DMS53 treated with DMSO at 0.1 percent for 48 hours (cell line): ENCODE results near the gene KDM6A.
"Not testable (repeated sequence)": the region's sequence is repeated elsewhere in the genome, so short reads cannot be mapped to it uniquely, and the experiment has no call there.

ENCODE experiments used
- DNase-seq: peaks from one replicate; lab custom pipeline; 2025; ENCODE audit not compliant: unreplicated experiment; lab: John Stamatoyannopoulos, UW

The KDM6A gene

DNA sequence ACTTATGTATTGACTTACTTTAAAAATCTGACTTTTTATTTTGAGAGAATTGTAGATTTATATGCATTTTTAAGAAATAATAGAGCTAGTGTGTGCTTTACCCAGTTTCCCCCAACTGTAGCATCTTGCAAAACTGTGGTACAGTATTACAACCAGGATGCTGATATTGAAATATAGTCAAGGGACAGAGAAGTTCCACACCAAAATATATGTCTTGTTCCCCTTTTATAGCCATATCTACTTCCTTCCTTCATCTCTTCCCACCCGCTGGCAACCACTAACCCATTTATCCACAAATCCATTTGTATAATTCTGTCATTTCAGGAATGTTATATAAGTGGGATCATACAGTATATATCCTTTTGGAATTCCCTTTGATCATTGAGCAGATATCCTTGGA is 16.8 kb downstream of the KDM6A start:
- no peak for DNase-seq

DNA sequence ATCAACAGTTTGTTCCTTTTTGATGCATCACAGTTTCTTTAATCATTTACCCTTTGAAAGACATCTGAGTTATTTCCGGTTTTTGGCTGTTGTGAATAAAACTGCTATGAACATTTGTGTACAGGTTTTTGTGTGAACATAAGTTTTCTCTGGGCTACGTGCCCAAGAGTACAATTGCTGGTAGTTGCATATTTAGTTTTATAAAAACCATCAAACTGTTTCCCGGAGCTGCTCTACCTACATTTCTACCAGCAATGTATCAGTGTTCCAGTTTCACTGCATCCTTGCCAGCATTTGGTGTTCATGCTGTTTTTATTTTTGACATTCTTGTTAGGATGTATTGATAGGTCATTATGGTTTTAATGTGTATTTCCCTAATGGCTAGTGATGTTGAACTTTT is 17.3 kb downstream of the KDM6A start:
- DNase-seq: no peak

DNA sequence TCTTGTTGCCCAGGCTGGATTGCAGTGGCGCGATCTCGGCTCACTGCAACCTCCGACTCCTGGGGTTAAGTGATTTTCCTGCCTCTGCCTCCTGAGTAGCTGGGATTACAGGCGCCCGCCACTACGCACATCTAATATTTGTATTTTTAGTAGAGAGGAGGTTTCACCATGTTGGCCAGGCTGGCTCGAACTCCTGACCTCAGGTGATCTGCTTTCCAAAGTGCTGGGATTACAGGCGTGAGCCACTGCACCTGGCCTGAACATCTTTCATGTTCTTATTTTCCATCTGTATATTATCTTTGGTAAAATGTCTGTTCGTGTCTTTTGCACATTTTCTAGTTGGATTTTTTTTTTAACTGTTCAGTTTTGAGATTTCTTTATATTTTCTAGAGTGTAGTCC is 17.7 kb downstream of the KDM6A start:
- DNase-seq: not testable (repeated sequence)

DNA sequence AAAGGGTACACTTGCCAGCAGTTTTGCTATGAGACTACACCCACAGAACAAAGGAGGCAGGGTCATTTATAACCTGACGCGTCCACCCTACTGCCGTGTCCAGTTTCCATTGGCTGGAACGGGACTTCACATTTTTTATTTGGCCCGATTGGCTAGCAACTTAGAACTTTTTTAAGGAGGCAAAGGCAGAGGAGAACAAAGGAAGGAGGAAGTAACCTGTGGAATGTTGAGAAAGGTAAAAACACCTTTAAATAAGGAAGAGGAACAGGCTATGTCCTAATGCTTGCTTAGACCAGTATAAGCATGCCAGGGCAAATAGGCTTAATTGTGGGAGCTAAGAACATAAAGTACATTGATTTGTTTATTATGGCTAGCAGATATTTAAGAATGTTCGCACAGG is 18.7 kb downstream of the KDM6A start:
- no peak for DNase-seq

DNA sequence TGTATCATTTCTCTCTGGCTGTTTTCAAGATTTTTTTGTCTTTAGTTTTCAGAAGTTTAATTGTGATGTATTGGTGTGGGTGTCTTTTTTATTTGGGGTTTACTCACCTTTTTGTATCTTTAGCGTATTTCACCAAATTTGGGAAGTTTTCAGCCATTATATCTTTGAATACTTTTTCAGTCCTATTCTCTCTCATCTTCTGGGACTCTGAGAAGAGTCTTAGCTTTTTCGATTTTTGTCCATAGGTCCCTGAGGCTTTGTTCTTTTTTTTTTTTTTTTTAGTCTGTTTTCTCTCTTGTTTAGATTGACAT is 23.8 kb downstream of the KDM6A start:
- no peak for DNase-seq

DNA sequence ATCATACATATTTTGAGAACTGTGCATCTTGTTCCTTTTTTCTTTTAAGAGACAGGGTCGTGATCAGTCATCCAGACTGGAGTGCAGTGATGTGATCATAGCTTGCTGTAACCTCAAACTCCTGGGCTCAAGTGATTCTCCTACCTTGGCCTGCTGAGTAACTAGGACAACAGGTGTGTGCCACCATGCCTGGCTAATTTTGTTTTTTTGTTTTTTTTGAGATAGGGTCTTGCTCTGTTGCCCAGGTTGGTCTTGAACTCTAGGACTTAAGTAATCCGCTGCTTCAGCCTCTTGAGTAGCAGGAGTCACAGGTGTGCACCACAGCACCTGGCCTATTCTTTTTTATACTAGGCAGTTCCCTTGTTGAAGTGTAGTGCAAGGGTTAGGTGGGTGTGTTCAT is 24.6 kb downstream of the KDM6A start:
- DNase-seq: no peak

DNA sequence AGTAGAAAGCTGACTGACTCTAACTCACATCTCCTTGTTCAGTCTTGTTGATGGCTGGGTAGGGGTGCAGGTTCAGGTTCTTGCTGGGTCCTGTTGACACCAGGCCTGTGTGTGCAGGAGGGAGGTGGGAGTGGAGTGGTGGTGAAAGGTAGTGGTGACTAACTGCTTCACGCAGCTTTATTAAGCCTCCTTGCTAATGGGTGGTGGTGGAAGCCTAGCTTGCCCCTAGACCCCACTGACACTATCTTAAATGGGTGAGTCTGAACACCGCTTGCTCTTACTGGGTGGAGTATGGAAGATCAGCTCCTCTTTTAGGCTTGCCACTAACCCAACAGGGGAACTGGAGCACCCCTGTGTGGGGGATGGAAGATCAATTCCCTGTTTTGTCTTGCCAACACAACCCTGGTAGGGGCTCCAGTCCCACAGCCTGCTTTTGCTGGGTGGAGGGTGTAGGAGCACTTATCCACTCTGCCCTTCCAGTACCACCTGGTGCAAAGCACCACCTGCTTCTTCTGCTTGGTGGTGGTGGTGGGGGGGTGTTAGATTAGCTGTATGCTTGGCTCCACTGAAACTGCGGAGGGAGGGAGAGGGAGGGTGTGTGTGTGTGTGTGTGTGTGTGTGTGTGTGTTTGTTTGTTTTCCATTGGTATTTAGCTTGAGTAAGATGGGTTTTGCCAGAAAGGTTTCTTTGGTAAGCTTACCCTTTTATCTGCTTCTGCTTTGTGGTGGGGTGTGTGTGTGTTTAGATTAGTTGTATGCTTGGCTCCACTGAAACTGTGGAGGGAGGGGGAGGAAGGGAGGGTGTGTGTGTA is 25.6 kb downstream of the KDM6A start:
- DNase-seq: no peak

DNA sequence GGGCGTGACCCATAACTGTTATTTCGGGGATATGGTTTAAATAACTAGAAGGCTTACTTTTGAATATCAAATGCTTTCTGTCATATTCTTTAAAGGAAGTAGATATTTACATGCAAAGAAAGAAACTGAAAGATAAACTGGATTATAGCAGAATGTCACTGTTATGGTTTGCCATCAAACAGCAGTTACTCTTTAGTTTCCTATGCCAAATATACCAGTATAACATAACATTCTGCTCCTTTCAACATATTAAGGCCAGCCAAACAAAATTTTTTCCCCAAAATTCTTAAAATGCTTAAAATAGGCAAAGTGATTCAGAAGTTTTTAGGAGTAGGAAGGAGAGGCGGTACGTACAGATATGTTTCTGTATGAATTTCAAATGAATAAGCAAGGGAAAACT is 27.0 kb downstream of the KDM6A start:
- no peak for DNase-seq

DNA sequence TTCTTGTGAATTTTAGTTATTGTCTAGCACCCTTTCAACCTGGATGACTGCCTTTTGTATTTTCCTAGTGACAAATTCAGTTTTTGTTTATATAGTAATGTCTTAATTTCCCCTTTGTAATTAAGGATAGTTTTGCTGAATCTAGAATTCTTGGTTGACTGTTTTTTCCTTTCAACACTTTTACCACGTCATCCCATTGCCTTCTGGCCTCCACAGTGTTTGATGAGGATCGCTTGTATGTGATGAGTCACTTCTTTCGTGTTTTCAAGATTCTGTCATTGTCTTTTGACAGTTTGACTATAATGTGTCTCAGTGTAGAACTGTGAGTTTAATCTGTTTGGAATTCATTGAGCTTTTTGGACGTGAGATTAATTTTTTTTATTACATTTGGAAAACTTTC is 30.1 kb downstream of the KDM6A start:
- peak; percentile 13 for DNase-seq

DNA sequence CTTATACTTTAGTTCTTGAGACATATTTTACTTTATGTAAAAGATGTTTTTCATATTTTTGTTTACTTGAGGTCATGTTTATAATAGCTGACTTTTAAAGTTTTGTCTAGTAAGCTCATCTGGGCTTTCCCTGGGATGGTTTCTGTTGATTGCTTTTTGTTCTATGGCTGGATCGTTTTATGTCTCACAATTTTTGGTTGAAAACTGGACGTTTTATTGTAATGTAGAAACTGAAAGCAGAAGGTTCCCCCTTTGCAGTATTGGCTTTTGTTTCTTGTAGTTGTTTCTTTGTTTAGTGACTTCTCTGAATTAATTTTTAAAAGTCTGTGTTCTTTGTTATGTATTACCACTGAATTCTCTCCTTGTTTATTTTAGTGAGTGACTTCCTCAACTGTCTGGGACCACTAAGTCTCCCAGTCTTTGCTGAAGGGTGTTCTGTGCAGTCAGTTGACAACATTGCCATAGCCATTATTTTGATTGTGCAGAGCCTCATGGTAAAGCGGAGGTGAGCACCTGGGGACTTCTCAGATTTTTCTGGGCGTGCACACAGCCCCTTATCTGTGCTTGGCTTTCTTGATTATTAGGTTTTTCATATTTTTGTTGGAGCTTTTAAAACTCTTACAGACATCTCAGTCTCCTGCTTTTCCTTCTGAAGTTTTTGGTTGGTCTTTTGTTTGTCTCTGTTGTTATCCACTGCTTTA is 31.0 kb downstream of the KDM6A start:
- DNase-seq: no peak

DNA sequence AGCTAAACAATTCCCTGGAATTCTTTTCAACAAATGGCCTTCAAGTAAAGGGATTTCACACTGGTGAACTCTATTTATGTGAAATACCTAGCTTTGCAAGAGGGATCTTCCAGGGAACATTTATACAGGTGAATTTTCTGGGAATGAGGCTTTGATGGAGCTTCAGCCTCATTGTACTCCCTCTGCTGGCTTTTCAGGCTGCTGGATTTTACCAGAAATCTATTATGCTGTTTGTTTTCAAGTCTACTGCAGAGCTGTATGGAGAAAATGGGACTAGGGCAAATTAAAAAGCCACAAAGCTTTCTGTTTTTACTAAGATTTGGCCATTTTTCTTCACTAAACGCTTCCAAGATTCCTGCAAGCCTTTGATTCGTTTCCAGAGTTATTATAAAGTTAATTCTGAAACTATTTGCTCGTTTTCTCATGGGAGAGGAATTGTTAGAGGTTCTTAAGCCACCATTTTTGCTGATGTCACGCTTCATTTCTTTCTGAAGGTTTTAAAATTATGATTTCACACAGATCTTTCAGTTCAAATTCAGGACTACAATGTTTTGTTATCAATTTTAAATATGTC is 31.6 kb downstream of the KDM6A start:
- no peak for DNase-seq

DNA sequence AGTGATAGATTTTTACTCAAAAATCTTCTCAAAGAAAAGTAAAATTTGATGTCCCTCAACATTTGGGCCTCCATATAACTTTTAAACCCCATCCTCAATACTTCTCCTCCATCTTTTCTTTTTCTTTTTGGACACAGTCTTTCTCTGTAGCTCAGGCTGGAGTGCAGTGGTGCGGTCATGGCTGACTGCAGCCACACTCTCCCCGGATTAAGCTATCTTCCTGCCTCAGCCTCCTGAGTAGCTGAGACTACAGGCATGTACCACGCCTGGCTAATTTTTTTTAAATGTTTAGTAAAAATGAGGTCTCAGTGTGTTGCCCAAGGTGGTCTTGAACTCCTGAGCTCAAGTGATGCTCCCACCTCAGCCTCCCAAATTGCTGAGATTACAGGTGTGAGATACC is 33.1 kb downstream of the KDM6A start:
- DNase-seq: no peak

DNA sequence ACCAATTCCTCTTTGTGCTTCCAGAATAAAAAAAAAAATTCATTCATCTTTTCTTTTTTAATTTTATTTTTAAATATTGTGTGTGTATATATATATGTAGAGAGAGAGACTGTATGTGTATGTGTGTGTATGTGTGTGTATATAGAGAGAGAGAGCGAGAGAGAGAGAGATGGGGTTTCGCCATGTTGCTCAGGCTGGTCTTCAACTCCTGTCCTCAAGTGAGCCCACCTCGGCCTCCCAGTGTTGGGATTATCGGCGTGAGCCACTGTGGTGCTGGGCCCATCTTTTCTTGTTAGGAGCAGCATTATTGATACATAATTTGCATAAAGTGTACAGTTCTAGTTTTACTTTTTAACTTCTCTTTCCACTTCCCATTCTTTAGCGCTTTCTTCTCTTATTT is 33.6 kb downstream of the KDM6A start:
- DNase-seq: no peak

DNA sequence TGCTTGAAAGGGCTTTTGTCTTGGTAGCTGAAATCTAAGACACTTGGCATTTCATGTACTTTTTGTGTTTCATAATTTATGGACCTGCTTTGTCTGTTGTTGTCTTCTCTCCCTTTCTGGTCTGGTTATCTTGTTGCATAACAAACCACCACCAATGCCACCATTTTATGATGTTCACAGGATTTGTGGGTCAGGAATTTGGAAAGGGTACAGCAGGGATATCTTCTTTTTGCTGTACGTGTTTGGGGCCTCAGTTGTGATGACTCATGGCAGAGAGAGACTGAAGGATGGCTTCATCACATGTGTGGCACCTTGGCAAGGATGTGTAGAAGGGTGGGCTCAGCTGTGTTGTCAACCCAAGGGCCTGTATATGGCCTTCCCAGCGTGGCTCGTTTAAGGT is 35.2 kb downstream of the KDM6A start:
- DNase-seq: no peak

DNA sequence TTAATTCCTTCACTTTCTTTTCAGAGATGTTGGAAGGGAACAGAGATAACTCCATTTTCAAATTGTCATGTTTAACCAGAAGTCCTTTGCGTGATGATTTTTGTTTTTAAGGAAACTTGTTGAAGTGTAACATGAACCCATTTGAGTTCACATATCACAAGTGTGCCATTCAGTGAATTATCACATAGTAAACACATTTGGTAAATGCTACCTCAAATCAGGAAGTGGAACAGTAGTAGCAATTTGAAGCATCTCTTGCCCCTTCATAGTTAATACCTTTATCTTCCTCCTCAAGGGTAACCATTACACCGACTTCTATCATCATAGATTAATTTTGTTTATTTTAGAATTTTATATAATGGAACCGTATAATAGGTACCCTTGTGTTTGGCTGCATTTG is 35.8 kb downstream of the KDM6A start:
- DNase-seq: no peak

DNA sequence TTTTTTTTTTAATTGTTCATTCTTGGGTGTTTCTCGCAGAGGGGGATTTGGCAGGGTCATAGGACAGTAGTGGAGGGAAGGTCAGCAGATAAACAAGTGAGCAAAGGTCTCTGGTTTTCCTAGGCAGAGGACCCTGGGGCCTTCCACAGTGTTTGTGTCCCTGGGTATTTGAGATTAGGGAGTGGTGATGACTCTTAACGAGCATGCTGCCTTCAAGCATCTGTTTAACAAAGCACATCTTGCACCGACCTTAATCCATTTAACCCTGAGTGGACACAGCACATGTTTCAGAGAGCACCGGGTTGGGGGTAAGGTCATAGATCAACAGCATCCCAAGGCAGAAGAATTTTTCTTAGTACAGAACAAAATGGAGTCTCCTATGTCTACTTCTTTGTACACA is 37.5 kb downstream of the KDM6A start:
- DNase-seq: not testable (repeated sequence)

DNA sequence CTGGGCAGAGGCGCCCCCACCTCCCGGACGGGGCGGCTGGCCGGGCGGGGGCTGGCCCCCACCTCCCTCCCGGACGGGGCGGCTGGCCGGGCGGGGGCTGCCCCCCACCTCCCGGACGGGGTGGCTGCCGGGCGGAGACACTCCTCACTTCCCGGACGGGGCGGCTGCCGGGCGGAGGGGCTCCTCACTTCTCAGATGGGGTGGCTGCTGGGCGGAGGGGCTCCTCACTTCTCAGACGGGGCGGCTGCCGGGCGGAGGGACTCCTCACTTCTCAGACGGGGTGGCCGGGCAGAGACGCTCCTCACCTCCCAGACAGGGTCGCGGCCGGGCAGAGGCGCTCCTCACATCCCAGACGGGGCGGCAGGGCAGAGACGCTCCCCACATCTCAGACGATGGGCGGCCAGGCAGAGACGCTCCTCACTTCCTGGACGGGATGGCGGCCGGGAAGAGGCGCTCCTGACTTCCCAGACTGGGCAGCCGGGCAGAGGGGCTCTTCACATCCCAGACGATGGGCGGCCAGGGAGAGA is 38.1 kb downstream of the KDM6A start:
- DNase-seq: not testable (repeated sequence)

DNA sequence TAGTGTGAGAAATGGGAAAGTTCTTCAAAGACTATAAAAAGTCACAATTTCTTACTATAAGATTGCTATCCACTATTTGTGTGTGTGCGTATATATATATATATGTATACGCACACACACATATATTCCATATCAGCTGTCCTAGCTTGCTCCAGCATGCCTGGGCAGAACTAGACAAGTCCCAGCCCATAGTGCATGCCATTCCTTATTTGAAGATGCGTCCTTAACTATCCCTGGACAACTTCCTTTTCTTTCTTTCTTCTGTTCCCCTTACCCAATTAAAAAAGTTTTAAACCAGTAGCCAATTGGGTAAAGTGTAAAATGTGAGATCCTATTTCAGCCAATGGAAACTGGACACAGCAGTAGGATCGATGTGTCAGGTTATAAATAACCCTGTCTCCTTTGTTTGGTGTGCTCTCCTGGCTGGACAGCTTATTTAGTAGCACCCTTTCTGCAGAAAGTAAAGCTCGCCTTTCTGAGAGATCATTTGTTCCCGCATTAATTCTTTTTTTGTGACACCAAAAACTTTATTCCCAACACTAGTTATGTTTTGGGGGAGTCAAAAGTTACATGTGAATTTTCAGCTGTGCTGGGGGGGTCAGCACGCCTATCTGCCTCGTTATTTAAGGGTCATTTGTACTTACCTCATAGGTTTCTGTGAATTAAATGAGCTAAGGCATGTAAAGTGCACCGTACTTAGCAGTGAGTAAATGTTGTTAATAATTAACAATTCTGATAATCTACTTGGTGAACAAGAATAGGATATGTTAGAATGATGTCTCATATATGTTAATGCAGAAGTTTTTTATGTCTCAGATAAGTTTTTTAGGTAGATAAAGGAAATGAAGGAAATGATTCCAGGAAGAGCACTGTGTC is 40.9 kb downstream of the KDM6A start:
- DNase-seq: no peak

DNA sequence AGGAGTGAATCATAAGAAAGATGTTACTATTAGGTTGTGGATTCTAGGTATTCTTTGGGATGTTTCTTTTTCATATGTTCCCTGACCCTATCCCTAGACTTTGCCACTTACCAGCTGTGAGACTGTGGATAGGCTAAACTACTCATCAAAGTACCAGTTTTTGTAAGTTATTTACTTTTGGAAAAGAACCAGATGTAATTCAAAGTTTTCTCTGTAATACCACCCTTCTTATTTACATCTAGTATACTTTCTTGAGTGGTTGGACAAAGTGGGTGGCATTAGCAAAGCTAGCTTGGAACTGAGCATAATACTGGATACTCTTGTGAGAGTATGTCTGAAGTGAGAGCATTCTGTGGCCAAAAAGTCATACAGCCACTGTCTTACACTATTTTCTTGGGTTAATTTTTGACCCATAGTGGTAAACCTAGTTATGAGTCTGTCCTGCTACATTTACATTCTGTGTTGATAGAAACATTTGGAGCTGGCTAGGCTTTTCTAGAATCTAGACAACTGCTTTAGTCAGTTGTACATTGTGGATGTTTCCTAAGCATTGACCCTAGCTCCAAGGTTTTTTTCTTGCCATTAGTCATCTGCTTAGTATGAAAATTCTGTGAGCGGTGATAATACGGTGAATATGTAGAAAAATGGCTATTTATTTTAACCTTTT is 41.7 kb downstream of the KDM6A start:
- no peak for DNase-seq

DNA sequence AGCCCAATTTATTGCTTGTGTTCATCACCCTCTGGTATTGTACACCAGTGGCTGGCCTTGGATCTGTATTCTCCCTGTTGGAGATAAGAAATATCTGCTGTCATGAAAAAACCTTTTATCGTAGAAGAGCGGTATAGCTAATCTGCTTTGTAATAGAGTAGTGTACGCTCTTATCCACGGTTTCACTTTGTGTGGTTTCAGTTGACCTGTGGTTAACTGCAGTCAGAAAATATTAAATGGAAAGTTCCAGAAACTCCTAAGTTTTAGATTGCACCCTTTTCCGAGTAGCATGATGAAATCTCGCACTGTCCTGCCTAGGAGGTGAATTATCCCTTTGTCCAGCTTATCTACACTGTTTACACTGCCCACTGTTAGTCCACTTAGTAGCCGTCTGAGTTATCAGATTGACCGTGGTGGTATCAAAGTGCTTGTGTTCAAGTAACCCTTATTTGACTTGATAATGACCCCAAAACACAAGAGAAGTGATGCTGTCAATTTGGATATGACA is 42.4 kb downstream of the KDM6A start:
- no peak for DNase-seq

DNA sequence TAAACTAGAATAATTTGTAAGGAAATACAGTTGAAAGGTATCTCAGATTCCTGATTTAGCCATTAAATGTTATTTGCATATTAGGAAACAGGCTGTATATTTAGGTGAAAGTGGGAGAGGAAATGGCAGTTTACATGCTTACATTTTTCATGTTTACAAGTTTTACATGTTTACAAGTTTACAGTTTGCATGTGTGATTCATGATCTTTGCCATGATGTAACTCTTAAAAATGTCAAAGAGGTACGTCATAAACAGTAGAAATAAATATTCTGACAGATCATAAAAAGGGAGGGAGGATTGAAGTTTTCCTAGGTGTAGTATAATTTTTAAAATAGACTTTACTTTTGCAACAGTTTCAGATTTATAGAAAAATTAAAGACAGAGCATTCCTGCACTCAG is 45.7 kb downstream of the KDM6A start:
- no peak for DNase-seq
